ENCODE results near the gene HIPK2.

Gene HIPK2

DNA sequence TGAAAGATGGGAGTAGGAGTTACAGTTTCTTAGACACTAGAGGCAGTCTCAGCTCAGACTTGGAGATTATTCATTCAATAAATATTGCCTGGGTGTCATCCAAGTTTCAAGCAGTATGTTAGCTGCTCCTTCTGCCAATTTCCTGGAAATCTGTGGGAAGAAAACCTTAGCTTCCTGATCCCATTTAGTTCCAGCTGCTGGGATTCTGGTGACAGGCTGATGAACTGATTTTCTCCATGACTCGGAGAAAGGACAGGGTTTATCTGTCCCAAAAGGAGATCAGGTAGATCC is 158.5 kb downstream of the HIPK2 start:
- TF ChIP-seq GATA2 (IDR thresholded peaks at IDR 0.05; ENCODE audit: low read depth, low read length): no peak

DNA sequence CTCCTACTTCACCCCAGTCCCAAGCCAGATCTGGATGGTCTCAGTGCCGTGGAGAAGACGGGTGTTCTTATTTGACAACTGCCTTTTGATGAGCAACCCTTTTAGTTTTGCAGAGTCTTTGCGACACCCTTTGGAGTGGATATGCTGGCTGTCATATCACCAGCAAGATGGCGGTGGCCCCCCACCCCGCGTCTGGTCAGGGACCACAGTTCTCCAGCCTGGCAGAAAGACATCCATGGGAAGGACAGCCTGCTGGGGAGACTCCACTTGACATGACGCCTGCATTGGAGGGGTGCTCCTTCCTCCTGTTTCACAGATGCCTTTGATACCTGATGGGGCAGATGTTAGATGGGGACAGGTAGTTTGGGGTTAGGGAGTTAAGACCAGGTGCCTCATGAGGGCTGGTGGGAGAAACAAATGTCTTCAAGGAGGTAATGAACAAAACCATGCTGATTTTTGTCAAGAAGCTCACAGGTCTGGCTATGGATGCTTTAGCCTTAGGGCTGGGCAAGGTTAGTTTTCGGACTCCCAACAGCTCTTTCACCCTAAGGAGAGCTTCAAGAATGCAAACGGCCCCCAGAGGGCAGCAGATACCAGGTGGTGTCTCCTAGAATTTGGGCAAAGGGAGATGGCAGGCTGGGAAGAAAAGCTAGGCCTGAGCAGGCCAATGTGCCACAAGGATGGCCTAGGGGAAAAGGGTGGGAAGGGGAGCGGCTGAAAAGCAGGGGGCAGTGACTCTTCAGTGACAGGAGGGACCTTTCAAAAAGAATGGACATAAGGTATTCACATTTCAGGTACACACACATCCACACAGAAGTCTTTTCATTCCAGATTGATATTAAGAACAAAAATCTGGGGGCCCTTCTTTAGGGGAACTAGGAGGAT is 159.1 kb downstream of the HIPK2 start:
- no peak for TF ChIP-seq GATA2 (IDR thresholded peaks at IDR 0.05; ENCODE audit: low read depth, low read length)
- TF ChIP-seq GATA3 (IDR thresholded peaks at IDR 0.05; ENCODE audit: low read depth, low read length): no peak

DNA sequence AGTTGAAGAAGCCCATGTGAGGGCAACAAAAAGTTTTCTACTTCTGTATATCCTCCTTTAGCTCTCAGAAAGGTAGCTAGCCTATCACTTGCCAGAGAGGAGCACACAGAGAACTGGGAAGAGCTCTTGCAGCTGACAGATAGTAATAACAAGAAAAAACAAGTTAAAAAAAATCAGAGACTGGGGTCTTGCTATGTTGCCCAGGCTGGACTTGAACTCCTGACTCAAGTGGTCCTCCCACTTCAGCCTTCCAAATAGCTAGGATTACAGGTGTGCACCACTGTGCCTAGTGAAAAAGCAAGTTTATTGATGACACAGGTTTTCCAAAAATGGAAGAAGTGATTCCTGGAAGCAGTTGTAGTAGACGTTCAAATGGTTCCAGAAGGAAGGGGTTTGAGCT is 160.7 kb downstream of the HIPK2 start:
- no peak for TF ChIP-seq GATA3 (IDR thresholded peaks at IDR 0.05; ENCODE audit: low read depth, low read length)
- no peak for TF ChIP-seq GATA2 (IDR thresholded peaks at IDR 0.05; ENCODE audit: low read depth, low read length)

- TF ChIP-seq GATA2 (IDR thresholded peaks at IDR 0.05; ENCODE audit: low read depth, low read length): no peak
- no peak for TF ChIP-seq GATA3 (IDR thresholded peaks at IDR 0.05; ENCODE audit: low read depth, low read length)
Observed at GRCh38 chr7:139614886-139615285, 162.9 kb downstream of the HIPK2 start.

- no peak for TF ChIP-seq GATA3 (IDR thresholded peaks at IDR 0.05; ENCODE audit: low read depth, low read length)
- TF ChIP-seq GATA2 (IDR thresholded peaks at IDR 0.05; ENCODE audit: low read depth, low read length): no peak
Observed at GRCh38 chr7:139613971-139614411, 163.8 kb downstream of the HIPK2 start.

DNA sequence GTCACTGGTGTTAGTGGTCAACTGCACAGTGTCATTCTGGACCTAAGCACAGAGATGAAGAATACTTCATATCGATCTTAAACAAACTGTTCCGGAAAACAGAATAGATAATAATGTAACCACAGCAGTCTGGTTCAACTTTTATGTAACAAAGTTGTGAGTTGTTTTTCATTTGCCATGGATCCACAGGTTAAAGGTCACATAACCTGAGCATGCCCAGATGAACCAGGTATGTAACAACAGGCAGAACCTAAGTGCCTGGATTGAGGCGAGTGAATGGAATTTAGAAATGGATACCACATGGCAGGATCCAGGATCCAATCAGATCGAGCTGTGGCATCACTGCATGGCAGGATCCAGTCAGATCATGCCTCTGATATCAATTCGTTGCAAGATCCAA is 167.2 kb downstream of the HIPK2 start:
- TF ChIP-seq GATA2 (IDR thresholded peaks at IDR 0.05; ENCODE audit: low read depth, low read length) (no peak), GATA3 (IDR thresholded peaks at IDR 0.05; ENCODE audit: low read depth, low read length) (no peak)

GRCh38 chr7:139603896-139604295 is 173.9 kb downstream of the HIPK2 start:
- TF ChIP-seq GATA2 (IDR thresholded peaks at IDR 0.05; ENCODE audit: low read depth, low read length) (no peak), GATA3 (IDR thresholded peaks at IDR 0.05; ENCODE audit: low read depth, low read length) (no peak)

GRCh38 chr7:139603282-139603681 is 174.5 kb downstream of the HIPK2 start:
- TF ChIP-seq GATA3 (IDR thresholded peaks at IDR 0.05; ENCODE audit: low read depth, low read length) (no peak), GATA2 (IDR thresholded peaks at IDR 0.05; ENCODE audit: low read depth, low read length) (peak; percentile 91)

- TF ChIP-seq GATA3 (IDR thresholded peaks at IDR 0.05; ENCODE audit: low read depth, low read length): no peak
- TF ChIP-seq GATA2 (IDR thresholded peaks at IDR 0.05; ENCODE audit: low read depth, low read length): no peak
Observed at GRCh38 chr7:139602143-139602722, 175.6 kb downstream of the HIPK2 start.

DNA sequence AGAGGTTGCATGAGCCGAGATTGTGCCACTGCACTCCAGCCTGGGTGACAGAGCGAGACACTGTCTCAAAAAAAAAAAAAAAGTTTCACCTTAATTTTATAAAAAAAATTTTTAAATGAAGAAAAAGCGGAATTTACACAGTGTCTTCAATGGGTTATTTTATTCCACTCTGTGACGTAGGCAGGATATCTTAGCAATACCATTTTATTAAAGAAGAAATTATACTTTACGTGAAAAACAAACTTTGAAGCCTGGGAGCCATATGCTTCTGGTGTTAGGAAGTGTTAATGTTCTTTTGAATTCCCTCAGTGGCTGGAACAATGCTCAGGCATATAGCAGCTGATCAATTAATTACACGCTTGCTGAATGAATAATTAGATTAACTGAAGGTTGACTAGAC is 176.6 kb downstream of the HIPK2 start:
- TF ChIP-seq GATA2 (IDR thresholded peaks at IDR 0.05; ENCODE audit: low read depth, low read length) (no peak), GATA3 (IDR thresholded peaks at IDR 0.05; ENCODE audit: low read depth, low read length) (no peak)

DNA sequence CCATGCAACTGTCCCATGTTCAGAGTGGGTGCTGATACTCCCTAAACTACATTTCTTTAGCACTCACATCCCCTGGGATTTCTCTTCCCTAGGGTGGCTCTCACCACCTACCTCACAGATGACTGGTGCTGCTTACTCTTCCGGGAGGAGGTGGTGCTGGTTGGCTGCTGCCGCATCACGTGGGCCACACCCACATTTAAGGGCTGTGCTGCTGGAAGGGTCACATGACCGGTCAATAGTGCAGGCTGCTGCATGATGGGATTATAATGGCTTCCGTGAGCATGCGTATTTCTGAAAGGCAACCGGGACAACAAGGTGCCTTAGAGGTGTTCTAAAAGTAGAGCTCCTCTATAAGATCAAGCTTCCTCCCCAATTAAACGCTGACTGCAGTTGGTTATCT is 177.5 kb downstream of the HIPK2 start:
- TF ChIP-seq GATA2 (IDR thresholded peaks at IDR 0.05; ENCODE audit: low read depth, low read length): no peak
- no peak for TF ChIP-seq GATA3 (IDR thresholded peaks at IDR 0.05; ENCODE audit: low read depth, low read length)

GRCh38 chr7:139598642-139599041 is 179.2 kb downstream of the HIPK2 start:
- TF ChIP-seq GATA2 (IDR thresholded peaks at IDR 0.05; ENCODE audit: low read depth, low read length) (no peak), GATA3 (IDR thresholded peaks at IDR 0.05; ENCODE audit: low read depth, low read length) (no peak)

DNA sequence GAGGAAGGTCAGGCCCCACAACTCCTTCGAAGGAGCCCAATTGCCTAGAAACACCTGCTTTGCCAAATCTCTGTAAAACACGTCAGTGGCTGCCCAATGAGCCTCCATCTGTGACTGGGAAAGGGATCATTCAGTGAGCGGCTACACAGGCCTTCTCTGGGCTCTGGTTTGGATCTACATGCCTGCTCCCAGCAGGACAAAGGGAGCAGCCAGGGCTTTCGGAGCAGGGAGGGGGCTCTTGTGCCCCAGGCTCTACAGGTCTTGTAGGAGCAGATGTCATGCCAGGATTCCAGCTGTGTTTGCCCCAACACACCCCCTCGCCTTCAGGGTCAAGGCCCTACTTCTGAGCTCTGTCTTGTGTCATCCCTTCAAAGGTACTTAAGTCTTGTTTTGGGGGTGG is 180.8 kb downstream of the HIPK2 start:
- TF ChIP-seq GATA2 (IDR thresholded peaks at IDR 0.05; ENCODE audit: low read depth, low read length) (no peak), GATA3 (IDR thresholded peaks at IDR 0.05; ENCODE audit: low read depth, low read length) (no peak)

DNA sequence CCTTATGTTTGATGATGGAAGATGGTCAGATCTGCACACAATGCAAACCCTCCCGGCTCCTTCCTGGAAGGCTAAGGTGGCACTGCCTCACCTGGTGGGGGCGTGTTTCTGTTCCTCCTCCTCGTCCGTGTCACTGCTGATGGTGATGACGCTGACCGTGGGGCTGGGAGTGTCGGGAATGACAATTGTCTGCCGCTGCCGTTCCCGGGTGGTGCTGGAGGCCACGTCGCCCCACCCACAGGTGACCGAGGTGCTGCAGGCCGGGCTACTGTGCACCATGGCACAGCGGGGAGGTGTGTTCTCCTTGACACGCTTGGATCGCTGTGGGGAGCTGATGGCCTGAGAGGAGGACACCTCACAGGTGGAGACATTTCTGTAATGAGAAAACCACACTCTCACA is 181.2 kb downstream of the HIPK2 start:
- TF ChIP-seq GATA2 (IDR thresholded peaks at IDR 0.05; ENCODE audit: low read depth, low read length) (no peak), GATA3 (IDR thresholded peaks at IDR 0.05; ENCODE audit: low read depth, low read length) (no peak)

GRCh38 chr7:139595806-139596205 is 182.0 kb downstream of the HIPK2 start:
- TF ChIP-seq GATA3 (IDR thresholded peaks at IDR 0.05; ENCODE audit: low read depth, low read length) (no peak), GATA2 (IDR thresholded peaks at IDR 0.05; ENCODE audit: low read depth, low read length) (no peak)
